ENCODE measurements around the gene SLC39A11. TPM values are rescaled to one million over a fixed set of nuclear protein-coding genes. Genes with fewer than 3 reads are reported as not detected.

Gene SLC39A11
- total and polyA plus RNA-seq, 2 experiments from 2014 or later: 11.7 to 16.4 TPM

GRCh38 chr17:72719578-72720493 is 372.7 kb downstream of the SLC39A11 start:
- DNase-seq: no peak
- Histone ChIP-seq H3K4me3 (no peak overlapping the region), H3K9me2 (ENCODE audit: insufficient read depth) (no peaks in the 10 kb centered on the region), H3K79me2 (ENCODE audit: insufficient read depth) (no peaks in the 10 kb centered on the region), H3K4me1 (ENCODE audit: insufficient read depth) (peaks cover 11% of the 10 kb centered on the region), H3K27me3 (replicated peaks; ENCODE audit: insufficient read depth) (no peaks in the 10 kb centered on the region), H3K36me3 (ENCODE audit: low read depth) (no peaks in the 10 kb centered on the region), H3F3A (ENCODE audit: insufficient read depth) (peaks cover 15% of the 10 kb centered on the region), H3K27ac (no peak overlapping the region), H3K4me2 (ENCODE audit: unreplicated experiment) (no peak overlapping the region), H3K9me3 (ENCODE audit: low read depth) (no peaks in the 10 kb centered on the region), H2AFZ (no peak overlapping the region), H3K9ac (no peak overlapping the region), H4K20me1 (ENCODE audit: insufficient read depth) (no peaks in the 10 kb centered on the region)
- TF ChIP-seq EZH2phosphoT487 (IDR thresholded peaks at IDR 0.05; ENCODE audit: insufficient read depth, low read depth): no peak
- no peak for TF ChIP-seq EZH2 (IDR thresholded peaks at IDR 0.05; ENCODE audit: insufficient read depth, poor library complexity, severe bottlenecking)
- in situ Hi-C loops (cut with MboI): loop anchor here (25.0 kb wide), 1 partner anchor 642 kb away; no protein-coding TSS in a partner anchor
- 86 to 88% methylated on average over 24 of the region's 25 CpGs for WGBS, 2 experiments (ENCODE audit: low coverage in 1 of 2, low lambda C conversion rate in 2 of 2, missing lambda C conversion rate in 2 of 2)

- H4K20me1 ChIP-seq (ENCODE audit: insufficient read depth): no peaks in the 10 kb centered on the region
- no peak for DNase-seq
- no peaks in the 10 kb centered on the region for H3K9me2 ChIP-seq (ENCODE audit: insufficient read depth)
- H3K27ac ChIP-seq: no peak overlapping the region
- TF ChIP-seq EZH2phosphoT487 (IDR thresholded peaks at IDR 0.05; ENCODE audit: insufficient read depth, low read depth) (no peak), EZH2 (IDR thresholded peaks at IDR 0.05; ENCODE audit: insufficient read depth, poor library complexity, severe bottlenecking) (no peak)
- no peak overlapping the region for H3K4me2 ChIP-seq (ENCODE audit: unreplicated experiment)
- peaks cover 4% of the 10 kb centered on the region for H3K4me1 ChIP-seq (ENCODE audit: insufficient read depth)
- H3K9ac ChIP-seq: no peak overlapping the region
- no peaks in the 10 kb centered on the region for H3K27me3 ChIP-seq (replicated peaks; ENCODE audit: insufficient read depth)
- in situ Hi-C loops (cut with MboI): loop anchor here (25.0 kb wide), 1 partner anchor 643 kb away; no protein-coding TSS in a partner anchor
- no peaks in the 10 kb centered on the region for H3K9me3 ChIP-seq (ENCODE audit: low read depth)
- WGBS, 2 experiments (ENCODE audit: low coverage in 1 of 2, low lambda C conversion rate in 2 of 2, missing lambda C conversion rate in 2 of 2): 97 to 98% methylated on average over 8 of the region's 8 CpGs
- H3K36me3 ChIP-seq (ENCODE audit: low read depth): no peaks in the 10 kb centered on the region
- no peak overlapping the region for H2AFZ ChIP-seq
- no peak overlapping the region for H3K4me3 ChIP-seq
- peaks cover 10% of the 10 kb centered on the region for H3F3A ChIP-seq (ENCODE audit: insufficient read depth)
- H3K79me2 ChIP-seq (ENCODE audit: insufficient read depth): no peaks in the 10 kb centered on the region
These were observed 373.3 kb downstream of the SLC39A11 start for GRCh38 chr17:72719206-72719577.

GRCh38 chr17:72717676-72718075 is 374.8 kb downstream of the SLC39A11 start:
- Histone ChIP-seq H3K4me1 (ENCODE audit: insufficient read depth) (peaks cover 3% of the 10 kb centered on the region), H4K20me1 (ENCODE audit: insufficient read depth) (no peaks in the 10 kb centered on the region), H3K4me3 (no peak overlapping the region), H3K27ac (no peak overlapping the region), H3K9me3 (ENCODE audit: low read depth) (no peaks in the 10 kb centered on the region), H3K9ac (no peak overlapping the region), H3K36me3 (ENCODE audit: low read depth) (no peaks in the 10 kb centered on the region), H3F3A (ENCODE audit: insufficient read depth) (no peaks in the 10 kb centered on the region), H2AFZ (no peak overlapping the region), H3K9me2 (ENCODE audit: insufficient read depth) (no peaks in the 10 kb centered on the region), H3K27me3 (replicated peaks; ENCODE audit: insufficient read depth) (no peaks in the 10 kb centered on the region), H3K4me2 (ENCODE audit: unreplicated experiment) (no peak overlapping the region), H3K79me2 (ENCODE audit: insufficient read depth) (no peaks in the 10 kb centered on the region)
- DNase-seq: no peak
- WGBS, 2 experiments (ENCODE audit: low coverage in 1 of 2, low lambda C conversion rate in 2 of 2, missing lambda C conversion rate in 2 of 2): 96 to 98% methylated on average over 8 of the region's 8 CpGs
- no peak for TF ChIP-seq EZH2phosphoT487 (IDR thresholded peaks at IDR 0.05; ENCODE audit: insufficient read depth, low read depth)
- no peak for TF ChIP-seq EZH2 (IDR thresholded peaks at IDR 0.05; ENCODE audit: insufficient read depth, poor library complexity, severe bottlenecking)
- in situ Hi-C loops (cut with MboI): loop anchor here (25.0 kb wide), 1 partner anchor 645 kb away; no protein-coding TSS in a partner anchor

- Histone ChIP-seq H3K27me3 (replicated peaks; ENCODE audit: insufficient read depth) (no peaks in the 10 kb centered on the region), H3K9me3 (ENCODE audit: low read depth) (no peaks in the 10 kb centered on the region), H3K9ac (no peak overlapping the region), H4K20me1 (ENCODE audit: insufficient read depth) (no peaks in the 10 kb centered on the region), H3K4me1 (ENCODE audit: insufficient read depth) (peaks cover 3% of the 10 kb centered on the region), H3K27ac (no peak overlapping the region), H2AFZ (no peak overlapping the region), H3K4me2 (ENCODE audit: unreplicated experiment) (no peak overlapping the region), H3F3A (ENCODE audit: insufficient read depth) (no peaks in the 10 kb centered on the region), H3K36me3 (ENCODE audit: low read depth) (no peaks in the 10 kb centered on the region), H3K79me2 (ENCODE audit: insufficient read depth) (no peaks in the 10 kb centered on the region), H3K9me2 (ENCODE audit: insufficient read depth) (no peaks in the 10 kb centered on the region), H3K4me3 (no peak overlapping the region)
- TF ChIP-seq EZH2phosphoT487 (IDR thresholded peaks at IDR 0.05; ENCODE audit: insufficient read depth, low read depth) (no peak), EZH2 (IDR thresholded peaks at IDR 0.05; ENCODE audit: insufficient read depth, poor library complexity, severe bottlenecking) (no peak)
- DNase-seq: no peak
- in situ Hi-C loops (cut with MboI): loop anchor here (25.0 kb wide), 1 partner anchor 645 kb away; no protein-coding TSS in a partner anchor
- 92% methylated on average over 10 of the region's 10 CpGs for WGBS, 2 experiments (ENCODE audit: low coverage in 1 of 2, low lambda C conversion rate in 2 of 2, missing lambda C conversion rate in 2 of 2)
These were observed 375.2 kb downstream of the SLC39A11 start for GRCh38 chr17:72717276-72717675.

All from GM23248 (cell line).